Astrocyte (in vitro differentiated cells and primary cell): ENCODE data around the gene C6orf136.

Source experiments
- CTCF ChIP-seq: IDR thresholded peaks from 2 replicates; pipeline ENCODE4 v1.5.1; 2011; ENCODE audit warnings: low read depth, mild to moderate bottlenecking, inconsistent platforms, low read length, moderate library complexity; ENCODE audit not compliant: insufficient read depth
- EZH2 ChIP-seq: IDR thresholded peaks from 2 replicates; pipeline ENCODE4 v1.6.1; 2012; ENCODE audit warnings: mild to moderate bottlenecking, low read length, inconsistent platforms; ENCODE audit not compliant: insufficient read depth

DNA sequence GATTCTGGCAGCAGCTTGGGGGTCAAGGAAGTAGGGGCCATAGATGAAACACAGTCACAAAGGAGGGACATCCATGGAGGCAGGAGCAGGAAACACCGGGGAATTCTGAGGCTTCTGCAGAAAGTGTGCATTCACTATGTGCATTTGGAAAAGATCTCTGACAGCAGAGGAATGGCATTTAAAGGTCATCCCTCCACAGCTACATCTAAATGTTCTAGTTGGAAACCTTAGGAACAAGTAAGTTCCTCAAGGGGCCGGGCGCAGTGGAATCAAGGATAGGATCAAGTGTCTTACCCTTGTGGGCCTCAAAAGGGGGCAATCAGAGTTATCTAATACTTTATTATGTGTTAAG, 8.8 kb downstream of the C6orf136 start:
- no peak for TF ChIP-seq CTCF
- no peak for TF ChIP-seq EZH2
